GM12875 (cell line): ENCODE results near the gene ILDR1.

Source experiments
- H3K4me3 ChIP-seq: one replicate; pipeline ENCODE4 v1.5.1; 2011; ENCODE audit warnings: low read depth, low read length, control low read depth
- CTCF ChIP-seq: IDR thresholded peaks from 2 replicates; pipeline ENCODE4 v1.5.1; 2011; ENCODE audit warnings: low read depth, mild to moderate bottlenecking, control low read depth, inconsistent platforms, low read length, moderate library complexity, borderline replicate concordance; ENCODE audit not compliant: insufficient read depth

Gene ILDR1

GRCh38 chr3:122021811-122022401 lies at the start of gene ILDR1:
Gene ILDR1, minus strand, starts transcription at chr3:122022247. Its CDS starts 170 bp downstream, at chr3:122022077.
- TF ChIP-seq CTCF: no peak
- peak within 1 kb of the TSS; percentile 47 for H3K4me3 ChIP-seq

- no peak overlapping the region for H3K4me3 ChIP-seq
- no peak for TF ChIP-seq CTCF
These were observed 45.7 kb upstream of the ILDR1 start for GRCh38 chr3:122067588-122068240.

- TF ChIP-seq CTCF: no peak
- no peak overlapping the region for H3K4me3 ChIP-seq
These were observed 45.1 kb upstream of the ILDR1 start for GRCh38 chr3:122067214-122067550.

GRCh38 chr3:122066331-122067213 lies 44.5 kb upstream of the ILDR1 start:
- H3K4me3 ChIP-seq: no peak overlapping the region
- no peak for TF ChIP-seq CTCF

- H3K4me3 ChIP-seq: no peak overlapping the region
- TF ChIP-seq CTCF: no peak
These were observed 42.3 kb upstream of the ILDR1 start for GRCh38 chr3:122064326-122064725.

GRCh38 chr3:122063908-122064307 lies 41.9 kb upstream of the ILDR1 start:
- TF ChIP-seq CTCF: no peak
- no peak overlapping the region for H3K4me3 ChIP-seq
